ENCODE measurements around the gene PPP6R2. TPM values are rescaled to one million over a fixed set of nuclear protein-coding genes. Genes with fewer than 3 reads are reported as not detected.

Gene PPP6R2
- total RNA-seq, 1 donor from 2014 or later = 49.3 TPM

- no peak overlapping the region for H3K4me3 ChIP-seq (ENCODE audit: low read depth, low read length)
- no peak for TF ChIP-seq CTCF (conservative IDR thresholded peaks at IDR 0.05; ENCODE audit: low read depth, low read length)
- no peak for DNase-seq (ENCODE audit: low read depth)
Measured at GRCh38 chr22:50459016-50459415, 115.9 kb downstream of the PPP6R2 start.

- TF ChIP-seq CTCF (conservative IDR thresholded peaks at IDR 0.05; ENCODE audit: low read depth, low read length) = no peak
Measured at GRCh38 chr22:50459496-50460140, 116.5 kb downstream of the PPP6R2 start.

GRCh38 chr22:50460938-50461337 is 117.8 kb downstream of the PPP6R2 start:
- TF ChIP-seq CTCF (conservative IDR thresholded peaks at IDR 0.05; ENCODE audit: low read depth, low read length) = no peak
- DNase-seq (ENCODE audit: low read depth) = no peak
- H3K4me3 ChIP-seq (ENCODE audit: low read depth, low read length) = no peak overlapping the region

More at GRCh38 chr22:50459496-50460140, 116.5 kb downstream of the PPP6R2 start:
- no peak for DNase-seq (ENCODE audit: low read depth)
- H3K4me3 ChIP-seq (ENCODE audit: low read depth, low read length) = no peak overlapping the region

- no peak for TF ChIP-seq CTCF (conservative IDR thresholded peaks at IDR 0.05; ENCODE audit: low read depth, low read length)
- no peak for DNase-seq (ENCODE audit: low read depth)
- H3K4me3 ChIP-seq (ENCODE audit: low read depth, low read length) = no peak overlapping the region
Measured at GRCh38 chr22:50461536-50461935, 118.4 kb downstream of the PPP6R2 start.

- DNase-seq (ENCODE audit: low read depth) = no peak
- H3K4me3 ChIP-seq (ENCODE audit: low read depth, low read length) = no peak overlapping the region
- no peak for TF ChIP-seq CTCF (conservative IDR thresholded peaks at IDR 0.05; ENCODE audit: low read depth, low read length)
Measured at GRCh38 chr22:50461979-50462540, 118.9 kb downstream of the PPP6R2 start.

GRCh38 chr22:50463188-50463900 is 120.2 kb downstream of the PPP6R2 start:
- H3K4me3 ChIP-seq (ENCODE audit: low read depth, low read length) = no peak overlapping the region
- DNase-seq (ENCODE audit: low read depth) = no peak
- TF ChIP-seq CTCF (conservative IDR thresholded peaks at IDR 0.05; ENCODE audit: low read depth, low read length) = no peak
